ENCODE measurements around the gene FCRL6.

GRCh38 chr1:159839116-159839849 is 37.1 kb downstream of the FCRL6 start:
- TF ChIP-seq, protein P1, sequence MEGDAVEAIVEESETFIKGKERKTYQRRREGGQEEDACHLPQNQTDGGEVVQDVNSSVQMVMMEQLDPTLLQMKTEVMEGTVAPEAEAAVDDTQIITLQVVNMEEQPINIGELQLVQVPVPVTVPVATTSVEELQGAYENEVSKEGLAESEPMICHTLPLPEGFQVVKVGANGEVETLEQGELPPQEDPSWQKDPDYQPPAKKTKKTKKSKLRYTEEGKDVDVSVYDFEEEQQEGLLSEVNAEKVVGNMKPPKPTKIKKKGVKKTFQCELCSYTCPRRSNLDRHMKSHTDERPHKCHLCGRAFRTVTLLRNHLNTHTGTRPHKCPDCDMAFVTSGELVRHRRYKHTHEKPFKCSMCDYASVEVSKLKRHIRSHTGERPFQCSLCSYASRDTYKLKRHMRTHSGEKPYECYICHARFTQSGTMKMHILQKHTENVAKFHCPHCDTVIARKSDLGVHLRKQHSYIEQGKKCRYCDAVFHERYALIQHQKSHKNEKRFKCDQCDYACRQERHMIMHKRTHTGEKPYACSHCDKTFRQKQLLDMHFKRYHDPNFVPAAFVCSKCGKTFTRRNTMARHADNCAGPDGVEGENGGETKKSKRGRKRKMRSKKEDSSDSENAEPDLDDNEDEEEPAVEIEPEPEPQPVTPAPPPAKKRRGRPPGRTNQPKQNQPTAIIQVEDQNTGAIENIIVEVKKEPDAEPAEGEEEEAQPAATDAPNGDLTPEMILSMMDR (IDR thresholded peaks at IDR 0.05; ENCODE audit: low read length), result no peak
- TF ChIP-seq EZH2 (IDR thresholded peaks at IDR 0.05; ENCODE audit: borderline replicate concordance, low read length), result no peak

All from OCI-LY1 (cell line).